HG03135 (cell line): ENCODE results near the gene NTHL1.
"Not testable (repeated sequence)": the region's sequence is repeated elsewhere in the genome, so short reads cannot be mapped to it uniquely, and the experiment has no call there.

Experiments used
- ATAC-seq: cut with Tn5 transposase; IDR thresholded peaks from one replicate; pipeline ENCODE4 v1.9.1; 2021; ENCODE audit warnings: mild to moderate bottlenecking, moderate library complexity; ENCODE audit not compliant: unreplicated experiment

The NTHL1 gene

DNA sequence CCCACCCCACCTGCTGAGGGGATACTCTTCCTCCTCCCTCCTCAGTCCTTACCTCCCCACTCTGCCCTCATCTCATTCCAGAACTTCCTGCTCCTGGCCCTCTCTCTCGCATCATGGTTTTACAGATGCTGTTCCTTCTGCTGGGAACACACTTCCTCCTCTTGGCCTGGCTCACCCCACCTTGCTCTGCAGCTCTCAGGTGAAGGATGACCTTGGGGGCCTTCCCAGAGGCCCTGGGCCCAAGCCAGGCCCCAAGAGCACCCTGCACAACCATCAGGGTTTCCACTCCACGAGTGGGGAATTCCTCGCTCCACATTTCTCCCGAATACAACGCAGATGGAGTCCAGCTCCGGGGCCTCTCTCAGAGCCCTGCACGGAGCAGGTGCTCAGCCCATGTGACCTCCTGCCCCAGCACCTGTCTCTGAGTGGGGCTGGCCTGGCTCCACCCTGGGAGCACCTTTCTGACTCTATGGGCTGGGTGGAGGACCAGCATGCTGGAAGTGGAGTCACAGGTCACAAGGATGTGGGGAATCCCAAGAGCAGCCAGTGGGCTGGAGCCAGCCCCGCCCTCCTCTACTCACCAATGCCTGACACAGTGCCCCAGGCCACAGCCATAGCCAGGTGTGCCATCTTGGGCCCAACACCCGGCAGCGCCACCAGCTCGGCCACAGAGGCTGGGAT is 4.5 kb downstream of the NTHL1 start:
- ATAC-seq = no peak

DNA sequence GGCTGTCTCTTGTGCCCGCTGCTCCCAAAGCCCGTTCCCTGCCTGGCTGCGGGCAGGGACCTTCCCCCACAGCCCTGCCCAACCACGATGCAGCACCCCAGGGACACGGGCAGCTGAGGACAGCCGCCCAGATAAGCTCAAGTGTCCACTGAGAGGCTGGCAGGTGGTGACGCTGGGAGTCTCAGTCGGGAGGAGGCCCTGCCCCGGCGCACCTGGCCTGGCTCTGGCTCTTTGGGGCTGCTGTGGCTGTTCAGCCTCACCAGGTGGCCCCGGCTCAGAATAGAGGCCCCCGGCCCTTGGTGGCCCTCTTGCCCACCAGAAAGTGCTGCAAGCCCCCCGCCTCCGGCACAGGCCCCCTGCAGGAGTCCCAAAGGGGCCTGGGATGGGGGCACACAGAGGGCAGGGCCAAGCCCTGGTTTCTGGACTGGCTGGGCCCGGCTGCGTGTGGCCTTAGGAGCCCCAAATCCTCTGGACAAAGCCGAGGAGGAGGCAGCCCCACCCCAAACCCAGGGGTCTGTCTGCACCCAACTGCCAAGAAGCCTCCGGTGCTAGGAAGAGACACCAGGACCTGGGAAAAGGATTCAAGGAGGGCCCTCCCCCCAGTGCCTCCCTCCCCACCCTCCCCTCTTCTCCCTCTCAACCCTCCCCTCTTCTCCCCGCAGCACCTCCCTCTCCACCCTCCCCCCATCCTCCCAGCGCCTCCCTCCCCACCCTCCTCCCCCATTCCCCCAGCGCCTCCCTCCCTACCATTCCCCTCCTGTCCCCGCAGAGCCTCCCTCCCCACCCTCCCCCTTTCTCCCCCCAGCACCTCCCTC is 5.3 kb downstream of the NTHL1 start:
- ATAC-seq = no peak

DNA sequence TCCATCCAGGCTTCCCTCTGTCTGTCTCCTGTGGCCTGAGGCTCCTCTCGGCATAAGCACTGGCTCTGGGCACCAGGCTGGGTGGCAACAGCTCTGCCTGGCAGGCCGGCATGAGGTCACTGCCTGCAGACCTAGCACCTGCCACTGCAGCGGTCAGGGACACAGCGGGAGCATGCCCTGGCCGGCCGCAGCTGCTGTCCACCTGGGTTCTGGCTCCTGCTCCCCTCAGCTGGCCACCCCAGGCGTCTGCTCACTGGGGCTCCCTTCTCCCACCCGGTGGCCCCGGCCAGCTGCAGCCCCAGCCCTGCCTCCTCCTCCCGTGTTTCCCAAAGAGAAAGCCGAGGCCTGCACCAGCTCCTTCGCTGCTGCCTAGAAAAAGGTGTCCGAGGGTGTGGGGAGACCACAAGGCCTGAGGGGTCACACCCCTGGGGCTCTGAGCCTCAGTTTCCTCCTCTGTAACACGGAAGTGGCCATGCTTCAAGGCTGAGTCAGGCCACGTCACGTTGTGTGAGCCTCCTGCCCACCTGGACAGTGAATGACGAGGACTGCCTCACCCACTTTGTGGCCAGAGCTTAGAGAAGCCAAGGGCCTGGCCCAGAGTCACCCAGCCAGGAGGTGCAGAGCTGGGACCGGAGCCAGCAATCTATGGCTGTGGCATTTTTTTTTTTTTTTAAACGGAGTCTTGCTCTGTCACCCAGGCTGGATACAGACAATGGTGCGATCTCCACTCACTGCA is 6.7 kb downstream of the NTHL1 start:
- no peak for ATAC-seq

DNA sequence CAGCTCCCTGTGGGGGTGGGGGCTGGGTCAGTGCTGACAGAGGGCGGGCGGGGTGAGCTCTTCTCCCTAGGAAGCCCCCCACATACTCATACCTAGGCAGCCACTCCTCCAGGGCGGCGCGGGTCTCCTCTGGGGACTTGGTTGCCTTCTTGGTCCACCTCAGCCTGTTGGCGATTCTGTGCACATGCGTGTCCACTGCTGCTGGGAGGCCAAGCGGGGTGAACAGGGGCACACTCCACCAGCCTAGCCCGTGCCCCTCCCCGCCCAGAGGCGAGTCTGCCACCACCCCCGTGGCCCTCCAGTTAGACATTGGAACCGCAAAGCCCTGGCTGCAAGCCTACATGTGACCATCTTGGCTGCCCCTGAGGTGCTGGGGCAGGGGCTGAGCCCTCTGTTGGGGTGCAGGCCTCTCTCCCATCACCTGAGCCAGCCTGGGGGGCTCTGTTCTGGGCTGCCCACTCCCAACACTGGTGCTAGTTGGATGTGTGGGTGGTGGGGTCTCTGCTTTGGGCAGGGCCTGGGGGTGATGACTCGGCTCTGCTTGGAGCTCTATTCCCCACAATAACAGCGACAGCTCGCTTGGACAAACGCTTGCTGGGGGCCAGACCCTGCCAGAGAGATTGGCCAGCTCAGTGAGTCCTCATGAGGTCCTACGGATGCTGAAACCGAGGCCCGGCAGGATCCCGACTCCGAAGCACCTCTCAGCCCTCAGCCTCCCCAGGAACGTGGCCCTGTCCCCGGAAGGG is 7.4 kb downstream of the NTHL1 start:
- no peak for ATAC-seq

DNA sequence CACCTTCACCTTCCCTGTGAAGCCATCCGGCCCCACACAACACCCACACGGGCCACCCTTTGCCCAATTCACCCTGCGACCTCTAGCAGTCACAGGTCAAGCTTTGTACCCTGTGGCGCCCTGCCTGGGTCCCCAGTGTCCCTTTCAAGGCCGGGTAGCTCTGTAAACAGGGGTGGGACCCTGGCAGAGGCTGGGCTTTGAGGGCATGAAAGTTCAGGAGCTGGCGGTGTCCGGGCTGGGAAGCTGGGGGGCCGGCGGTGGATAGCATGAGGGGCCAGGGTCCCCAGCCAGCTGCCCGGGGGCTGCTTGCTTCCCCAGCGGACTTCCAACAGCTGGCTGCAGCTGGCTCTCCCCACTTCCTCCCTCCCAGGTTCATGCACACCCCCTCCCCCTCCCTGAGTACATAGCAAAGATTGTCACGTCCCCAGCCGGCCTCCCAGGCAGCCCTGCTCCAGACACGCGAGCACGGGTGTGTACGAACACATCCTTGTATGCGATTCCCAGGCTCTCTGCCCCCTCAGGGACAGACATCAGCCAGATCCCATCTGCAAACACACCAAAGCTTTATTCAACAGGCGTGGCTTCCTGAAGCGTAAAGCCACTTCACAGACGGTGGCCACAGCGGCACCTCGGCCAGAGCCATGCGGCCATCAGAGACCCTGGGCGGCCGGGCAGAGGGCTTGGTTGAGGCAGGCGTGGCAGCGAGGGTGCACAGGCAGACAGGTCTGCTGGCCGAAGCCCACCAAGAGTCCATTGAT is 8.2 kb downstream of the NTHL1 start:
- no peak for ATAC-seq

DNA sequence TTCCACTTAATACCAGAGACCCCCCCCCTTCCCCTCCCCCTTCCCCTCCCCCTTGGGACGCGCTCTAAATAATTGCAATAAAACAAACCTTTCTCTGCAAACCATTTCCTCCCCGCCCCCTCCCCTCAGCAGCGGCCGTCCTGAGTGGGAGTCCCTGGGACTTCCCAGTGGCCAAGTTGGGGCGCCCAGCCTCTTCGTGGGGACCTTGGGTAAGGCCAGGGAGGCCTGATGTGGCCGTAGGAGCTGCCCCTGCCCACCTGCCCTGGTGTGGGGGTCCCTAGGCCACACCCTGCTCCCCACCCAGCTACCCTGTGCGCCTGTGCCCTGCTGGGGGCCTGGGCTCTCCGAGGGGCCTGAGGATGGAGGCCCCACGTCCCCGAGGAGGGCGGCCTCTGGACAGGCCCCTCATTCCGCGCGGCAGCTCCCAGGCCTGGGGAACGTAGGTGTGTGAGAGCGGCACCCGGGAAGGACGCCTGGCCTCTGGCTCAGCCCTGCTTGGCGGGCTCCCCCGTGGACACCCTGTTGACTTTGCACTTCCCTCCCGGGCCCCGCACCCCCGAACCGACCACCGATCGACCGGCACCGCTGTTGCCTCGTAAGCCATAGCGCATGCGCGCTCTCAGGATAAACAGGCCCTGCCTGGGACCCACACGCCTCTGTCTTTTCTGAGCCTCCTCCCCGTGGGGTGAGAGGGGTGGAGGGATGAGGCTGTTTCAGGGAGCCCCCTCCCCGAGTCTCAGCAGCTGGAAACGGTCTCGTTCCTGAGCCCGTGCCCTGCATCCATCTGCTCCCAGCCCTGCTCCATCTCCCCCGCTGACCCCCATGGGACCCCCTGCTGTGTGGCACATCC is 9.0 kb downstream of the NTHL1 start:
- no peak for ATAC-seq

DNA sequence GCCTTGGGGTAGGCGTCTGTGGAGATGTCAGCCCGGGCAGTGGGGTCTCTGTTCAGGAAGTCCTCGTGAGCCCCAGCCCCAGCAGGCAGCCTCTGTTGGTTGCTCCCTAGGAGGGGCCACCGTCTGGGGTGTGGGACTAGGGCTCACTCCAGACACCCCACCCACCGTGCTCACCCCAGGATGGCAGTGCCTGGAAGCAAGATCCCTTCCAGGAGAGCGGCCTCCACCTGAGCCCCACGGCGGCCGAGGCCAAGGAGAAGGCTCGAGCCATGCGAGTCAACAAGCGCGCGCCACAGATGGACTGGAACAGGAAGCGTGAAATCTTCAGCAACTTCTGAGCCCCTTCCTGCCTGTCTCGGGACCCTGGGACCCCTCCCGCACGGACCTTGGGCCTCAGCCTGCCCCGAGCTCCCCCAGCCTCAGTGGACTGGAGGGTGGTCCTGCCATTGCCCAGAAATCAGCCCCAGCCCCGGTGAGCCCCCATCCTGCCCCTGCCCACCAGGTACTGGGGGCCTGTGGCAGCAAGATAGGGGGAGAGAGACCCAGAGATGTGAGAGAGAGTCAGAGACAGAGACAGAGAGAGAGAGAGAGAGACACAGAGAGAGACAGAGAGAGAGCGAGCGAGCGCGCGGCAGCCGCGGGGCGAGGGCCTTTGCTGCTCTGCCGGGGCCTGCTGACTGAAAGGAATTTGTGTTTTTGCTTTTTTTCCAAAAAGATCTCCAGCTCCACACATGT is 9.8 kb downstream of the NTHL1 start:
- no peak for ATAC-seq

DNA sequence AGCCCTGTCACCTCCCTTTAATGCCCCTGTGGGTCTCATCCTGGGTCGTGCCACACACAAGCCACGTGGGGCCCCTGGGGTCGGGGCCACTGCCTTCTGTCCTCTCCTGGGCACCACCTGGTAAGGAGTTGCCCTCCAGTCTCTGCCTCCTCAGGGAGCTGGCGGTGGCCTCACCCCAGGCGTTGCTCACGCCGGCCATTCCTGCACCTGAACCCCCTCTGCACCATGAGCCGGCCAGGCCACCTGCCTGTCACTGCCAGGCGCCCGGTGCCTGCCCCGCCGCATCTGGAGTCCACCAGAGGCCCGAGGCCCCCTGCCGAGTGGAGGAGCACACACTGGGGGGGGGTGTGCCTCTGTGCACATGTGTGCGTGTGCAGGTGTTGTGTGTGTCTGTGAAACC is 10.5 kb downstream of the NTHL1 start:
- ATAC-seq = no peak

DNA sequence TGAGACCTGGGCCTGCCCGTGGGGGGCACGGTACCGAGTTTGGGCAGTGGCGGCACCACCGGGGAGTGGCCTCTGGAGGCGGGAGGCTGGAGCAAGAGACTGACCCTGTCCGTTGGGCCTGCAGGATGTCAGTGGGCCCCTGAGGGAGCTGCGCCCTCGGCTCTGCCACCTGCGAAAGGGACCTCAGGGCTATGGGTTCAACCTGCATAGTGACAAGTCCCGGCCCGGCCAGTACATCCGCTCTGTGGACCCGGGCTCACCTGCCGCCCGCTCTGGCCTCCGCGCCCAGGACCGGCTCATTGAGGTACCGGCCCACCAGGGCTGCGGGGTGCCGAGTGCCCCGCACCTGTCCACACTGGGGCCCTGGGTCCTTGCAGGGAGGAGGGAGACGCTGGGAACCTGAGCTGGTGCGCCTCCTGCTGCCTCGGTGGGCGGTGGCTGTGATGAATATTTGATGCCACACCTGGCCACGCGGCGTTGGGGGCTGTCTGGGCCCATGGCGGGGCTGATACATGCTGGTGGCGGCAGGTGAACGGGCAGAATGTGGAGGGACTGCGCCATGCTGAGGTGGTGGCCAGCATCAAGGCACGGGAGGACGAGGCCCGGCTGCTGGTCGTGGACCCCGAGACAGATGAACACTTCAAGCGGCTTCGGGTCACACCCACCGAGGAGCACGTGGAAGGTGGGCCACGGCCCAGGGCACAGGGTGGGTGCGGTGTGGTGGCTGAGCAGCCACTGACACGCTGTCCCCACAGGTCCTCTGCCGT is 11.3 kb downstream of the NTHL1 start:
- no peak for ATAC-seq

DNA sequence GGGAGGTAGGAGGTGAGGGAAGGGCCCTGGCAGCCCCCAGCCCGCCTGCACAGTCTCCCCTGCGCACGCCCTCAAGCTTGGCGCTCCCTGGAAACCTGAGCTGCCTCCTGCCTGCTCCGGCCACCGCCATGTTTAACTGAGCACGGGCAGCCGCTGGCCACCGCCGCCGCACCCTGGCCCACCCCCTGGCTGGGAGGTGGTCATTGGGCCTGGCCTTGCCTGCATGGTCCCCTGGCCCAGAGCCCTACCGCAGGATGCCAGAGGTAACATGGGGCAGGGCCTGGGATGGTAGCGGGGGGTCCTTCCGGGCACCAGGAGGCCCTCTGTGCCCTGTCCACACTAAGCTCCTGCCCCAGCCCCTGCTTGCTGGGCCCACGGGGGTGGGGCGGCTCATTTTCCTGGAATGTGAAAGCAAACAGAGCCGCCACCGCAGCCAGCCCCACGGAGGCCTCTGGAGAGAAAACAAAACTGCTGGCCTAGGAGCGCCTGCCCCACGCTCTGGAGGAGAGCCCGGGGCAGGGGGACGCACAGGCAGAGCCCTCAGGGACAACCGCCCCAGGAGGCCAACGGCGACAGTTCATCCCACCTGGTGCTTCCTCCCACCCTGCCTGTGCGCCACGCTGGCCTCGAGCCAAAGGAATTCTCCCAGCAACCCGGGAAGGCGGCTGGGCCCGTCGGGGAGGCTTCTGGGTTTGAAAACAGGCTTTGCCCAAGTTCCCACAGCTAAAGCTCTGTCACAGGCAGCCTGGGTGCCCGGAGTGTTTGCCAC is 12.0 kb downstream of the NTHL1 start:
- ATAC-seq = no peak

DNA sequence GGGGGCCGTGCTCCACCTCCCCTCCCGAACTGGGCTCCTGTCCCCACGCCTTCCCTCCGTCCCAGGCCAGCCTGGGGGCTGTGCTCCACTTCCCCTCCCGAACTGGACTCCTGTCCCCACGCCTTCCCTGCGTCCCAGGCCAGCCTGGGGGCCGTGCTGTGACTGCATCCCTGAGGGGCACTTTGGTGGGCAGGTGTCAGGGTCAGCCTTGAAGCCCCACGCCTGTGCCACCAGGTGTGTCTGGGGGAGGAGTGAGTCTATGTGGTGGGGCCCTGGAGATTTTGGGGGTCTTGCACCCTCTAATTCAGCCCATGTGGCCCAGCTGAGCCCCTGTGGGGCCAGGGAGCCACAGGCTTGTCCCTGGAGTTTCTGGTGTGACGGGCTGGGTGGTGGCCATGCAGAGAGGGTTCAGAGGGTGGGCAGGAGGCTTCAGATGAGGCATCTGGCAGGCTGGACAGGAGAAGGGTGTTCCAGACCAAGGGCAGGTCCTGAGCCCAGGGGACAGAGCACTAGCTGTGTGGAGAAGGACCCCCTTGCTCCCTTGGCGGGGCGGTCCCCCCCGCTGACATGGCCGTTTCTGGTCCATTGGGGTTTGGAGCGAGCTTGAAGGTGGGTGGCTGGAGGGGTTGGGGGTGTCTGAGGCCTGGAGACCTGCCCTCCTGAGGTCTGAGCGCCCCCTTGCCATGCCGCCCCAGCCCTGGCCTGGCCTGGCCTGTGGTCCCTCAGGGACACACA is 12.8 kb downstream of the NTHL1 start:
- ATAC-seq = no peak

DNA sequence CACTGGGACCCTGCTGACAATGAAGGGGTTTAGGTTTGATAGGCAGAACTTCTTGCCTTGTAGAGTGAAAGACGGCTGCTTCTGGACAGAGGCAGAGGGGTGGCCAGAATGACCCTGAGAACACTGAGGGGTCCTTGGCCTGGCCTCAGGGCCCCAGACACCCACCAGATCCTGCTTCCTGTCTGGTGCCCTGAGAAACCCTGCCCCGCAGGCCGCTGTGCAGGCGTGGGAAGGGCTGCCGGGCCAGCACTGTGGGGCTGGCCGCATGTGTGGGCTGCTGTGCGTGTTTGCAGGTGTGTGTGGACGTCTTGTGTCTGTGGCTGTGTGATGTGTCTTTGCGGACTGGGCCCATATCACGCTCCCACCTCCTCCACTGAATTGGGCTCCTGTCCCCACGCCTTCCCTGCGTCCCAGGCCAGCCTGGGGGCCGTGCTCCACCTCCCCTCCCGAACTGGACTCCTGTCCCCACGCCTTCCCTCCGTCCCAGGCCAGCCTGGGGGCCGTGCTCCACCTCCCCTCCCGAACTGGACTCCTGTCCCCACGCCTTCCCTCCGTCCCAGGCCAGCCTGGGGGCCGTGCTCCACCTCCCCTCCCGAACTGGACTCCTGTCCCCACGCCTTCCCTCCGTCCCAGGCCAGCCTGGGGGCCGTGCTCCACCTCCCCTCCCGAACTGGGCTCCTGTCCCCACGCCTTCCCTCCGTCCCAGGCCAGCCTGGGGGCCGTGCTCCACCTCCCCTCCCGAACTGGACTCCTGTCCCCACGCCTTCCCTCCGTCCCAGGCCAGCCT is 13.5 kb downstream of the NTHL1 start:
- ATAC-seq = not testable (repeated sequence)

DNA sequence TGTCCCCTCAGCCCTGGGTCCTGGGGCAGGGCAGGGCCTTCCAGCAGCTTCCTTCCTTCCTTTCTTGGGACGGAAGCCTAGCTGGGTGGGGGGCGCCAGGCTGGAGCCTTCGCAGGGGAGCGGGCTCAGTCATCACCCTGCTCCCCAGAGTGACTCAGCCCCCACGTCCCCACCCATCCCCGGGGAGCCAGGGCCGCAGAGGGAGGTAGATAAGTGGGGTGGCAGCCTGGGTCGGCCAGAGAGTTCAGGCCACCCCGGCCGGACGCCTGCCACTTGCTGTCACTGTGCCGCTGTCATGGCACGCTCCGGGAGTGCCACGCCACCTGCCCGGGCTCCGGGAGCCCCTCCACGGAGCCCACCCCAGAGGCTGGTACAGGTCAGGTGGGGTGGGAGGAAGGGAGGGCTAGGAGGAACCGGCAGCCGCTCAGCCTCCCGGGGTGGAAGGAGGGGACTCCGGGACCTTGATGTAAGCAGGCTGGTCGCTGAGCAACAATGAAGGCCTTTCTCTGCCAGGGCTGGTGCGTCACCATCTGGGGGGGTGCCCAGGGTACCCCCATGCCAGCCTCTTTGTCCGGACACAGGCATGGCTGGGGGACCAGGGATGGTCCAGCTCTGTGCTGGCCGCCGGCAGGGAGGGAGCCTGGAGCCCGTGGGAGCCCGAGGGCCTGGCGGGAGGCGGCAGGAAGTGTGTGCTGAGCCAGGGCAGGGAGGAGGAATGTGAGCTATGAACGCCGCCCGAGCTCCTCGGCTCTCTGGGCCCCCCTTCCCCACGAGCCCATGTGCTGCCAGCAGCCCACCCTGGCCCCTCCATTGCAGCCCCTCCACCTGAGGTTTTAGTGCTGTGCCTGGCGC is 14.4 kb downstream of the NTHL1 start:
- ATAC-seq = no peak

DNA sequence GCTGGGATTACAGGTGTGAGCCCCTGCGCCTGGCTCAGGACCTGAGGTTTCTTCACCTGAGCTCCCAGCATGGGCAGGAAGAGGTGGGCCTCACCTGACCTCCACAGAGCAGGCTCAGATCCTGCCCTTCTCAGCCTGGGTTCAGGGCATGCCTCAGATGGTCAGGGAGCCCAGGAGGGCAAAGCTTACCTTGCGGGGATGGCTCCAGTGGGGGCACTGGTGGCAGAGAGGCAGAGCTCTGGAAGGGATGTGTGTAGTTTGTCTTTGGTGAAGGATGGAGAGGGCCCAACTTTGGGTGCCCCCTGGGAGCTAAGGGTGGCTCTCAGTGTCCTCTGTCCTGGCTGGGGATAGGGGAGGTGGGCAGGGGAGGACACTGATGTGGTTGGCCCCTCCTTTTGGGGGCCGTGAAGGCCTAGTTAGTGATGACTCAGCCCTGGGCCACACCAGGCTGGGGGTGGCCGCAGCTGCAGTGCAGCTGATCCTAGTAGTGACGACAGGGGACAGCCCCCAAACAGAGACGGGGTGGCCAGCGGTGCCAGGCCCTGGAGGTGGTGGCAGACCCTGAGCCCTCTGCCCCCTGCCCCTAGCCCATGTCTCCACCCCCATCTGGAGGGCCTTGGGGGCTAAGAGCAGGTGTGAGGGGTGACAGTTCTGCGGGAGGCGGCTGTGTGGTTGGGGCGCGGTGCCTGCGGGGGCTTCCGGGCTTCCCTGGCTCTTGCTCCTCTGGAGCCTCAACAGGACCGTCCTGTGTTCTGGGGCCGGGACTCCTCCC is 15.2 kb downstream of the NTHL1 start:
- ATAC-seq = no peak
